Measurements from ENCODE around the gene ANKFY1.
"Not testable (repeated sequence)": the region's sequence is repeated elsewhere in the genome, so short reads cannot be mapped to it uniquely, and the experiment has no call there.

Gene ANKFY1

DNA sequence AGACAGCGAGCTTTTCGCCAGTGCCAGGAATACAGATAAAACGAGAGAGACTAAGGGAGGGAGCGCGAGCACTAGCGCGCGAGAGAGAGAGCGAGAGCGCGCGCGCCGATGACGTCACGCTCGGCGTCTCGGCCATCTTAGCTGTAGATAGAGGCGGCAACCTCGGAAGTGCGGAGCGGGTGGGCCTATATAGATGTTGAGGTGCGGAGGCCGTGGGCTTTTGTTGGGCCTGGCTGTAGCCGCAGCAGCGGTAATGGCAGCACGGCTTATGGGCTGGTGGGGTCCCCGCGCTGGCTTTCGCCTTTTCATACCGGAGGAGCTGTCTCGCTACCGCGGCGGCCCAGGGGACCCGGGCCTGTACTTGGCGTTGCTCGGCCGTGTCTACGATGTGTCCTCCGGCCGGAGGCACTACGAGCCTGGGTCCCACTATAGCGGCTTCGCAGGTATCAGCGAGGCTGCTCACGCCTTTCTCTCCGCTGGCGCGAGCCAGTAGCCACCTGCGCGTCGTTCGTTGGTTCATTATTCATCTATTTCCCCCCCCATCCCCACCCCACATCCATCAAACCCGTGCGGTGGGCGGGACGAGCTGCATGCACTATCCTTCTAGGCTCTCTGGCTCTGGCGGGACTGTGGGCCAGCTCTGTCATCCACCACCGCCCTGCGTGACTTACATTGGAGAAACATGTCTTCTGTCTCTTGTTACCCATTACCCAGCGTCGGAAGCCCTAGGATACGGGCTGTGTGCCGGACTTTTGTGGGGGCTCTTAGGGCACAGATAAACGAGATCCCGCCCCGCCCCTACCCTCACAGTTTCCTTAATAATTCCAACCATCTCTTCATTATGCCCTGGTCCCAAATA is 120.0 kb downstream of the ANKFY1 start:
- H2BK5ac ChIP-seq (ENCODE audit: low read length), result peak overlapping the region; percentile 50
- no peak overlapping the region for H2BK15ac ChIP-seq (replicated peaks; ENCODE audit: low read depth)
- WGBS (ENCODE audit: extremely low coverage, insufficient coverage, low lambda C conversion rate), result no CpG with 5 or more reads among the region's 69 CpGs
- H3K4ac ChIP-seq (ENCODE audit: low read depth, low read length), result peak overlapping the region; percentile 90
- peak overlapping the region; percentile 97 for H3K4me3 ChIP-seq (ENCODE audit: low read length)
- peaks cover 9% of the 10 kb centered on the region for H3K79me2 ChIP-seq (ENCODE audit: control insufficient read depth, insufficient read depth, low read length)
- H3K56ac ChIP-seq (ENCODE audit: low read length), result peak overlapping the region; percentile 98
- peak overlapping the region; percentile 78 for H3K4me2 ChIP-seq (ENCODE audit: low read length)
- no peaks in the 10 kb centered on the region for H3K36me3 ChIP-seq (ENCODE audit: control insufficient read depth, insufficient read depth, low read length)
- H3K79me1 ChIP-seq (ENCODE audit: low read length), result peaks cover 15% of the 10 kb centered on the region
- H2AK5ac ChIP-seq (ENCODE audit: low read length), result no peak overlapping the region
- H3K23ac ChIP-seq (ENCODE audit: low read length), result no peak overlapping the region
- no peaks in the 10 kb centered on the region for H3K27me3 ChIP-seq (ENCODE audit: insufficient read depth, low read length, poor library complexity)
- peak overlapping the region; percentile 85 for H3K27ac ChIP-seq (ENCODE audit: low read depth, low read length)
- peak overlapping the region; percentile 72 for H3K18ac ChIP-seq (ENCODE audit: low read length)
- H3K9ac ChIP-seq (ENCODE audit: low read length), result peak overlapping the region; percentile 97
- DNase-seq, result peak; percentile 96
- H4K5ac ChIP-seq (ENCODE audit: low read length), result no peak overlapping the region
- no peak overlapping the region for H4K8ac ChIP-seq (ENCODE audit: low read depth, low read length)
- no peak overlapping the region for H2BK120ac ChIP-seq (ENCODE audit: low read depth, low read length)
- H3K4me1 ChIP-seq (ENCODE audit: control insufficient read depth, low read depth, low read length), result peaks cover 2% of the 10 kb centered on the region

DNA sequence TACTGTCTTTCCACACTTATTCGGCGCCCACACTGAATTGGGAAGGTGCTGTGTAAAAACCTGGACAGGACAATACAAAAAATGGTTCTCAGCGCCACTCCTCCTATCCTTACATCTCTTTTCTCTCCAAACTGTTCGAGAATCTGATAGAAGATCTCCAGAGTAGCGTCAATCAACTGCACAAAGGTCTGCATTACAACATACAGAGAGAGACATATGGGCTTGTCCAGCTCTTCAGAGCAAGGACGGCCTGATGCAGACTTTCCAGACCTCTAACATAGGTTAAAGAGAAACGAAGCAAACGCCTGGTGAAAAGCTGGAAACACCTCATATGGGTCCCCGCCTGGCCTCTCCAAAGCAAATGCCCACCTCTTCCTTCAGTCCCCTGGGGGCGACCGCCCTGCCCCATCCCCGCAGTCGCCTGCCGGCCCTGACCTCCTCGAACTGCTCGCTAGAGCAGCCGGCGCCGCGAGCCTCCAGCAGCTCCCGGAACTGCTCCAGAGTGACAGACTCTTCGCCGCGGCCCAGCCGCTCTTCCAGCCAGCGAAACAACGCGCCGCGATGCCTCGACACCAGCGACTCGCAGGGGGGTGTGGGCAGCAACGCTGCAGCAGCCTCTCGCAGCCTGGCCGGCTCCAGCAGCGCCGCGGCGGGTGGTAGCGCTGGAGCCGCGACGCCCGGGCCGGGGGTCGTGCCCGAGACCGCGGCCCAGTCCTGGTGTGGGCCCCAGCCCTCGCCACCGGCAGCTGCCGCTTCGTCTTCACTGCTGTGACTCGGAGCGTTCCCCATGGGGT is 121.5 kb downstream of the ANKFY1 start:
- Histone ChIP-seq H3K18ac (ENCODE audit: low read length) (no peak overlapping the region), H3K27me3 (ENCODE audit: insufficient read depth, low read length, poor library complexity) (no peaks in the 10 kb centered on the region), H3K4me2 (ENCODE audit: low read length) (peak overlapping the region; percentile 72), H3K9ac (ENCODE audit: low read length) (peak overlapping the region; percentile 85), H2AK5ac (ENCODE audit: low read length) (no peak overlapping the region), H4K5ac (ENCODE audit: low read length) (no peak overlapping the region), H3K23ac (ENCODE audit: low read length) (peak overlapping the region; percentile 45), H3K79me2 (ENCODE audit: control insufficient read depth, insufficient read depth, low read length) (peaks cover 15% of the 10 kb centered on the region), H3K36me3 (ENCODE audit: control insufficient read depth, insufficient read depth, low read length) (no peaks in the 10 kb centered on the region), H3K79me1 (ENCODE audit: low read length) (peaks cover 21% of the 10 kb centered on the region), H4K8ac (ENCODE audit: low read depth, low read length) (no peak overlapping the region), H2BK5ac (ENCODE audit: low read length) (no peak overlapping the region), H3K4me3 (ENCODE audit: low read length) (peak overlapping the region; percentile 89), H3K27ac (ENCODE audit: low read depth, low read length) (peak overlapping the region; percentile 30), H2BK120ac (ENCODE audit: low read depth, low read length) (no peak overlapping the region), H3K56ac (ENCODE audit: low read length) (peak overlapping the region; percentile 92), H3K4me1 (ENCODE audit: control insufficient read depth, low read depth, low read length) (peaks cover 2% of the 10 kb centered on the region), H3K4ac (ENCODE audit: low read depth, low read length) (no peak overlapping the region), H2BK15ac (replicated peaks; ENCODE audit: low read depth) (no peak overlapping the region)
- WGBS (ENCODE audit: extremely low coverage, insufficient coverage, low lambda C conversion rate), result no CpG with 5 or more reads among the region's 56 CpGs
- peak; percentile 50 for DNase-seq

DNA sequence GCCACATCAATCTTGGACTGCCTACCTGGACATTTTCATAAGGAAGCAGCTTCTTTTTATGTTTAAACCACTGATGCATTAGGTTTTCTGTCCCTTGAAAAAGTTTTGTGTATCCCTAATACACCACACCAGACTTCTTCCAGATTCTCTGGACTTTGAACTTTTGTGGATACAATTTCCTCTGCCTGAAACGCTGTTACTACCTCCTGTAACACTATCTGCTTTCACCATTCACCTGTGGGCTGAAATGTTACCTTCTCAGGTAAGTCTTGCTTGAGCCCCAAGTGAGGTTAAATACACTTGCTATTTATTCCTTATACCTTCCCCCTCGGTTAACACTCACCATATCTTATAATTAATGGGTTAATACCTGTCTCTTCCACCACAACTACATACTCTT is 123.7 kb downstream of the ANKFY1 start:
- Histone ChIP-seq H3K4me2 (ENCODE audit: low read length) (no peak overlapping the region), H4K5ac (ENCODE audit: low read length) (no peak overlapping the region), H3K4me1 (ENCODE audit: control insufficient read depth, low read depth, low read length) (peaks cover 2% of the 10 kb centered on the region), H3K18ac (ENCODE audit: low read length) (no peak overlapping the region), H3K36me3 (ENCODE audit: control insufficient read depth, insufficient read depth, low read length) (no peaks in the 10 kb centered on the region), H3K79me1 (ENCODE audit: low read length) (peaks cover 26% of the 10 kb centered on the region), H3K9ac (ENCODE audit: low read length) (no peak overlapping the region), H2BK5ac (ENCODE audit: low read length) (no peak overlapping the region), H3K4me3 (ENCODE audit: low read length) (no peak overlapping the region), H2BK120ac (ENCODE audit: low read depth, low read length) (no peak overlapping the region), H3K23ac (ENCODE audit: low read length) (no peak overlapping the region), H3K56ac (ENCODE audit: low read length) (no peak overlapping the region), H3K27ac (ENCODE audit: low read depth, low read length) (no peak overlapping the region), H3K79me2 (ENCODE audit: control insufficient read depth, insufficient read depth, low read length) (peaks cover 18% of the 10 kb centered on the region), H3K4ac (ENCODE audit: low read depth, low read length) (no peak overlapping the region), H4K8ac (ENCODE audit: low read depth, low read length) (no peak overlapping the region), H2BK15ac (replicated peaks; ENCODE audit: low read depth) (no peak overlapping the region), H3K27me3 (ENCODE audit: insufficient read depth, low read length, poor library complexity) (no peaks in the 10 kb centered on the region), H2AK5ac (ENCODE audit: low read length) (no peak overlapping the region)
- no peak for DNase-seq
- WGBS (ENCODE audit: extremely low coverage, insufficient coverage, low lambda C conversion rate), result no CpG with 5 or more reads among the region's 2 CpGs

DNA sequence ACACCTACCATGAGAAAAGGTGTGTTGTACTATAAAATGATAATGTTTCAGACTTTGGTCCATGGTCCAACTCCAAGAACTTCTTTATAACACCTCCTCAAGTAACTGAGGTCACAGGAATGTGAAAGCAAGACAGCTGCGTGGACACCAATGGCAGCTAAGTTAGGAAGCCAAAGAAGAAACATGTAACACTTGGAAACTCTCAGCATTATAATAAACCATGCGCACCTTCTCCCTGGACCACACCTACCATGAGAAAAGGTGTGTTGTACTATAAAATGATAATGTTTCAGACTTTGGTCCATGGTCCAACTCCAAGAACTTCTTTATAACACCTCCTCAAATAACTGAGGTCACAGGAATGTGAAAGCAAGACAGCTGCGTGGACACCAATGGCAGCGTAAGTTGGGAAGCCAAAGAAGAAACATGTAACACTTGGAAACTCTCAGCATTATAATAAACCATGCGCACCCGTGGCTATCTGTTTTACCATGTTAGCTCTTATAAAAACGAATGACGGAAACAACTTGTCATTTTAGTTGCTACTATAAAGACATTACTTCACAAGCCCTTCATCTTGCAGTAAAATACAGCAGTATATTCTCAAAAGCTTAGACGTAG is 124.8 kb downstream of the ANKFY1 start:
- peaks cover 28% of the 10 kb centered on the region for H3K79me1 ChIP-seq (ENCODE audit: low read length)
- not testable (repeated sequence) for H2AK5ac ChIP-seq (ENCODE audit: low read length); H3K56ac ChIP-seq (ENCODE audit: low read length); DNase-seq; H2BK5ac ChIP-seq (ENCODE audit: low read length); H4K8ac ChIP-seq (ENCODE audit: low read depth, low read length); H3K36me3 ChIP-seq (ENCODE audit: control insufficient read depth, insufficient read depth, low read length); H3K23ac ChIP-seq (ENCODE audit: low read length); H3K9ac ChIP-seq (ENCODE audit: low read length); H3K4ac ChIP-seq (ENCODE audit: low read depth, low read length); H3K4me2 ChIP-seq (ENCODE audit: low read length); H3K27me3 ChIP-seq (ENCODE audit: insufficient read depth, low read length, poor library complexity); H2BK15ac ChIP-seq (replicated peaks; ENCODE audit: low read depth); H3K18ac ChIP-seq (ENCODE audit: low read length); H2BK120ac ChIP-seq (ENCODE audit: low read depth, low read length); H3K4me1 ChIP-seq (ENCODE audit: control insufficient read depth, low read depth, low read length); H3K27ac ChIP-seq (ENCODE audit: low read depth, low read length); H4K5ac ChIP-seq (ENCODE audit: low read length); H3K4me3 ChIP-seq (ENCODE audit: low read length)
- no CpG with 5 or more reads among the region's 9 CpGs for WGBS (ENCODE audit: extremely low coverage, insufficient coverage, low lambda C conversion rate)
- peaks cover 20% of the 10 kb centered on the region for H3K79me2 ChIP-seq (ENCODE audit: control insufficient read depth, insufficient read depth, low read length)

DNA sequence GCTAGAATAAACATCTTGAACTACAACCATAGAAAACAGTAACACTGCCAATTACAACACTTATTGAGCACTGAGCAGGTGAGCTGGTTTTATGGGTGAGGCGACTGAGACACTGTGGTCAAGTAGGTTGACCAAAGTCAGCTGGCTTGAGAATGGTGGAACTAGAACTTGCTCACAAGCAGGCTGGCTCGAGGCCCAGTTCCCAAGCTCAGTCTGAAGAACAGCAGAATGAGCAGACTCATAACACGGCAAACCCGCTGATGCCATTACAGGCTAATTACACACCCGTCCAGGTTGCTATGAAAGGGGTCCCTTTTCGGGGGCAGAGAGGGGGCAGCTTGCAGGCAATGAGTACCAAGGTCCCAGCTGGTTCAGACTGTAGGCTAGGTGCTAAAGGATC is 127.4 kb downstream of the ANKFY1 start:
- Histone ChIP-seq H4K5ac (ENCODE audit: low read length) (no peak overlapping the region), H3K27ac (ENCODE audit: low read depth, low read length) (no peak overlapping the region), H2BK5ac (ENCODE audit: low read length) (no peak overlapping the region), H3K4me2 (ENCODE audit: low read length) (no peak overlapping the region), H3K36me3 (ENCODE audit: control insufficient read depth, insufficient read depth, low read length) (no peaks in the 10 kb centered on the region), H3K9ac (ENCODE audit: low read length) (no peak overlapping the region), H2AK5ac (ENCODE audit: low read length) (no peak overlapping the region), H3K23ac (ENCODE audit: low read length) (no peak overlapping the region), H3K4ac (ENCODE audit: low read depth, low read length) (no peak overlapping the region), H2BK15ac (replicated peaks; ENCODE audit: low read depth) (no peak overlapping the region), H4K8ac (ENCODE audit: low read depth, low read length) (no peak overlapping the region), H3K79me1 (ENCODE audit: low read length) (peaks cover 24% of the 10 kb centered on the region), H3K4me3 (ENCODE audit: low read length) (no peak overlapping the region), H3K18ac (ENCODE audit: low read length) (no peak overlapping the region), H3K4me1 (ENCODE audit: control insufficient read depth, low read depth, low read length) (no peaks in the 10 kb centered on the region), H3K27me3 (ENCODE audit: insufficient read depth, low read length, poor library complexity) (no peaks in the 10 kb centered on the region), H2BK120ac (ENCODE audit: low read depth, low read length) (no peak overlapping the region), H3K79me2 (ENCODE audit: control insufficient read depth, insufficient read depth, low read length) (peaks cover 13% of the 10 kb centered on the region), H3K56ac (ENCODE audit: low read length) (no peak overlapping the region)
- no peak for DNase-seq
- WGBS (ENCODE audit: extremely low coverage, insufficient coverage, low lambda C conversion rate), result no CpG with 5 or more reads among the region's 6 CpGs
